Activated CD8-positive, alpha-beta memory T cell treated with anti-CD3 and anti-CD28 coated beads for 1 hour (primary cell): ENCODE data around the gene ISL1.

Experiments used
- DNase-seq, 2 donors: peaks; one replicate each; pipeline ENCODE4 v3.0.0-alpha.2; 2020; ENCODE audit warnings: low read depth in 1 of 2; ENCODE audit errors: extremely low read depth in 1 of 2

The ISL1 gene

GRCh38 chr5:51386916-51387883, 4.0 kb downstream of the ISL1 start:
- DNase-seq, result no peak

- no peak for DNase-seq
Measured at GRCh38 chr5:51387884-51388275, 4.6 kb downstream of the ISL1 start.

GRCh38 chr5:51388488-51389287, 5.4 kb downstream of the ISL1 start:
- DNase-seq, result no peak

- no peak for DNase-seq
Measured at GRCh38 chr5:51389288-51389576, 6.0 kb downstream of the ISL1 start.

- DNase-seq, result no peak
Measured at GRCh38 chr5:51389577-51390463, 6.6 kb downstream of the ISL1 start.

- DNase-seq, result no peak
Measured at GRCh38 chr5:51391175-51391574, 7.9 kb downstream of the ISL1 start.

GRCh38 chr5:51392689-51393199, 9.5 kb downstream of the ISL1 start:
- DNase-seq, result no peak

- no peak for DNase-seq
Measured at GRCh38 chr5:51394609-51395008, 11.4 kb downstream of the ISL1 start.

GRCh38 chr5:51395245-51395644, 12.0 kb downstream of the ISL1 start:
- no peak for DNase-seq

GRCh38 chr5:51395666-51396356, 12.6 kb downstream of the ISL1 start:
- no peak for DNase-seq

- DNase-seq, result no peak
Measured at GRCh38 chr5:51396797-51397196, 13.5 kb downstream of the ISL1 start.

- no peak for DNase-seq
Measured at GRCh38 chr5:51397996-51398395, 14.7 kb downstream of the ISL1 start.

GRCh38 chr5:51398875-51399642, 15.8 kb downstream of the ISL1 start:
- no peak for DNase-seq

GRCh38 chr5:51399643-51400006, 16.4 kb downstream of the ISL1 start:
- no peak for DNase-seq

- DNase-seq, result no peak
Measured at GRCh38 chr5:51404255-51404654, 21.0 kb downstream of the ISL1 start.

GRCh38 chr5:51411921-51412325, 28.7 kb downstream of the ISL1 start:
- DNase-seq, result no peak

- no peak for DNase-seq
Measured at GRCh38 chr5:51414516-51414915, 31.3 kb downstream of the ISL1 start.

- no peak for DNase-seq
Measured at GRCh38 chr5:51416149-51416548, 32.9 kb downstream of the ISL1 start.

- no peak for DNase-seq
Measured at GRCh38 chr5:51433052-51433710, 49.9 kb downstream of the ISL1 start.
